Endothelial cell (in vitro differentiated cells): Measurements from ENCODE around the gene CDK5RAP1. TPM values are rescaled to one million over a fixed set of nuclear protein-coding genes. Genes with fewer than 3 reads are reported as not detected.

Experiments
- DNase-seq: peaks from one replicate; pipeline ENCODE4 v3.0.0; 2021; ENCODE audit warnings: low spot score
- H3K27ac Mint-ChIP-seq: one replicate; pipeline ENCODE4 v1.8.0; 2021; ENCODE audit warnings: mixed read lengths, inconsistent platforms; ENCODE audit not compliant: unreplicated experiment
- H3K27me3 Mint-ChIP-seq: one replicate; pipeline ENCODE4 v1.8.0; 2021; ENCODE audit warnings: mild to moderate bottlenecking, moderate library complexity, mixed read lengths, inconsistent platforms; ENCODE audit not compliant: unreplicated experiment
- H3K36me3 Mint-ChIP-seq: one replicate; pipeline ENCODE4 v1.8.0; 2021; ENCODE audit warnings: mild to moderate bottlenecking, low read depth, mixed read lengths, inconsistent platforms; ENCODE audit not compliant: unreplicated experiment
- H3K4me1 Mint-ChIP-seq: one replicate; pipeline ENCODE4 v1.8.0; 2021; ENCODE audit warnings: mild to moderate bottlenecking, mixed read lengths, inconsistent platforms; ENCODE audit not compliant: unreplicated experiment
- H3K4me3 Mint-ChIP-seq: one replicate; pipeline ENCODE4 v1.8.0; 2021; ENCODE audit warnings: mild to moderate bottlenecking, mixed read lengths, inconsistent platforms; ENCODE audit not compliant: unreplicated experiment
- H3K9me3 Mint-ChIP-seq: one replicate; pipeline ENCODE4 v1.8.0; 2021; ENCODE audit warnings: mixed read lengths, inconsistent platforms; ENCODE audit not compliant: unreplicated experiment
- total RNA-seq: library from RNA; stranded (reverse); fragmentation: NEBNext Ultra II Directional; extraction: Animal tissue kit (Norgen Biotek cat#: 25700); gene quantifications from one replicate; pipeline ENCODE4 v1.2.1, GENCODE V29; 2021; ENCODE audit not compliant: unreplicated experiment
- TF ChIP-seq, protein P1 (sequence below): fragments of 200-600 bp; sonication (generic); IDR thresholded peaks from one replicate; pipeline ENCODE4 v1.5.0; 2021; ENCODE audit warnings: antibody characterized with exemption; ENCODE audit not compliant: unreplicated experiment

Gene CDK5RAP1
- total RNA-seq, 1 donor from 2014 or later, result 42.7 TPM

DNA sequence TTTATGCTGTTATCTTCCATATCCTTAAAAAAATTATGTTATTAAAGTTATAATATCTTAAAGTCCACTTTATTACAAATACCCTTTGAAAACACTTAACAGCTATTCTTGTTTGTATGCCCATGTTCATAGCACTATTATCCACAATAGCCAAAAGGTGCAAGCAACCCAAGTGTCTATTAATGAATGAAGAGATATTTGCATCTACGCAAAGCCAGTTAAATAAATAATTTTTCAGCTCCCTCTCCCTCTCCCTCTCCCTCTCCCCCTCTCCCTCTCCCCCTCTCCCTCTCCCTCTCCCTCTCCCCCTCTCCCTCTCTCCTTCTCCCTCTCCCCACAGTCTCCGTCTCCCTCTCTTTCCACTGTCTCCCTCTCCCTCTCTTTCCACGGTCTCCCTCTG lies 13.1 kb downstream of the CDK5RAP1 start:
- Mint-ChIP-seq H3K36me3 (peaks cover 33% of the 10 kb centered on the region), H3K9me3 (peaks cover 3% of the 10 kb centered on the region), H3K4me1 (no peaks in the 10 kb centered on the region), H3K27ac (no peak overlapping the region), H3K4me3 (no peak overlapping the region), H3K27me3 (peaks cover 2% of the 10 kb centered on the region)
- DNase-seq, result no peak
- TF ChIP-seq, protein P1, sequence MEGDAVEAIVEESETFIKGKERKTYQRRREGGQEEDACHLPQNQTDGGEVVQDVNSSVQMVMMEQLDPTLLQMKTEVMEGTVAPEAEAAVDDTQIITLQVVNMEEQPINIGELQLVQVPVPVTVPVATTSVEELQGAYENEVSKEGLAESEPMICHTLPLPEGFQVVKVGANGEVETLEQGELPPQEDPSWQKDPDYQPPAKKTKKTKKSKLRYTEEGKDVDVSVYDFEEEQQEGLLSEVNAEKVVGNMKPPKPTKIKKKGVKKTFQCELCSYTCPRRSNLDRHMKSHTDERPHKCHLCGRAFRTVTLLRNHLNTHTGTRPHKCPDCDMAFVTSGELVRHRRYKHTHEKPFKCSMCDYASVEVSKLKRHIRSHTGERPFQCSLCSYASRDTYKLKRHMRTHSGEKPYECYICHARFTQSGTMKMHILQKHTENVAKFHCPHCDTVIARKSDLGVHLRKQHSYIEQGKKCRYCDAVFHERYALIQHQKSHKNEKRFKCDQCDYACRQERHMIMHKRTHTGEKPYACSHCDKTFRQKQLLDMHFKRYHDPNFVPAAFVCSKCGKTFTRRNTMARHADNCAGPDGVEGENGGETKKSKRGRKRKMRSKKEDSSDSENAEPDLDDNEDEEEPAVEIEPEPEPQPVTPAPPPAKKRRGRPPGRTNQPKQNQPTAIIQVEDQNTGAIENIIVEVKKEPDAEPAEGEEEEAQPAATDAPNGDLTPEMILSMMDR, result no peak

DNA sequence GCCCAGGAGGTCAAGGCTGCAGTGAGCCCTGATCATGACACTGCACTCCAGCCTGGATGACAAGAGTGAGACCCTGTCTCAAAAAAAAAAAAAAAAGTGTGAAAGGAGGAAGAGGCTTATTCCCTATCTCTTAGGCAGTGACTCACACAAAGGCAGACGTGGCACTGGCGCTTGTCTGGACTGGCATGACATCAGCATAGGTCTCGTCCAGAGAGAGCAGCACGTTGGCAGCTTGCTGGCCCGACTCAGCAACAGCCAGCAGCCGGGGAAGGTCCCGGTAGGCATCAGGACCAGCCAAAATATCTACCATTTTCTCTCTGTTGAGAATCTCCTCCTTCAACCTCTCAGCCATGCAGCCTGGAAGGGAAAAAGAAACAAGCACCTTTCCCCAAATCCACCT lies 14.1 kb downstream of the CDK5RAP1 start:
- TF ChIP-seq, protein P1, result no peak
- Mint-ChIP-seq H3K4me3 (no peak overlapping the region), H3K36me3 (peaks cover 26% of the 10 kb centered on the region), H3K4me1 (no peaks in the 10 kb centered on the region), H3K9me3 (peaks cover 3% of the 10 kb centered on the region), H3K27ac (no peak overlapping the region), H3K27me3 (peaks cover 2% of the 10 kb centered on the region)
- no peak for DNase-seq

DNA sequence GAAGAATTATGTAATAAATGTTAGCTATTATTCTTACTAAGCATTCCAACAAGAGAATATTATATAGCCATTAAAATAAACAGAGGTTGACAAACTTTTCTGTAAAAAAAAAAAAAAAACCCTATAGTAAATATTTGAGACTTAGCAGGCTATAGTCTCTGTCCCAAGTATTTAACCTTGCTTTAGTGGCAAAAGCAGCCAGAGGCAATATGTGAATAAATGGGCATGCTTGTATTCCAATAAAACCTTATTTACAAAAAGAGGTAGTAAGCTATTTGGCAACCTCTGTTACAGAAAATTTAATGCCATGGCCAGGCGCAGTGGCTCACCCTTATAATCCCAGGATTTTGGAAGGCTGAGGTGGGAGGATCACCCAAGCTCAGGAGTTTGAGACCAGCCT lies 14.6 kb downstream of the CDK5RAP1 start:
- H3K9me3 Mint-ChIP-seq, result peaks cover 3% of the 10 kb centered on the region
- TF ChIP-seq, protein P1, result no peak
- peaks cover 2% of the 10 kb centered on the region for H3K27me3 Mint-ChIP-seq
- H3K36me3 Mint-ChIP-seq, result peaks cover 25% of the 10 kb centered on the region
- no peaks in the 10 kb centered on the region for H3K4me1 Mint-ChIP-seq
- H3K4me3 Mint-ChIP-seq, result no peak overlapping the region
- H3K27ac Mint-ChIP-seq, result no peak overlapping the region
- DNase-seq, result no peak

DNA sequence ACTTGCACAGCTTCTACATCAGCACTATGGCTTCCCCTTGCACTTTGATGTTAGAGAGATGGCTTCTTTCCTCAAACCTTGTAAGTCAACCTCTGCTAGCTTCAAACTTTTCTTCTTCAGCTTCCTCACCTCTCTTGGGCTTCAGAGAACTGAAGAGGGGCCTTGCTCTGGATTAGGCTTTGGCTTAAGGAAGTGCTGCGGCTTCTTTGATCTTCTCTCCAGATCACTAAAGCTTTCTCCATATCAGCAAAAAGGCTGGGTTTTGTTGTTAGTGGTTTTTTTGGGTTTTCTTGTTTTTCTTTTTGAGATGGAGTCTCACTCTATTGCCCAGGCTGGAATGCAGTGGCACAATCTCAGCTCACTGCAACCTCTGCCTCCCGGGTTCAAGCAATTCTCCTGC lies 24.0 kb downstream of the CDK5RAP1 start:
- TF ChIP-seq, protein P1, result no peak
- H3K27me3 Mint-ChIP-seq, result no peaks in the 10 kb centered on the region
- H3K4me1 Mint-ChIP-seq, result no peaks in the 10 kb centered on the region
- H3K9me3 Mint-ChIP-seq, result no peaks in the 10 kb centered on the region
- no peak for DNase-seq
- peaks cover 36% of the 10 kb centered on the region for H3K36me3 Mint-ChIP-seq
- no peak overlapping the region for H3K27ac Mint-ChIP-seq
- H3K4me3 Mint-ChIP-seq, result no peak overlapping the region

DNA sequence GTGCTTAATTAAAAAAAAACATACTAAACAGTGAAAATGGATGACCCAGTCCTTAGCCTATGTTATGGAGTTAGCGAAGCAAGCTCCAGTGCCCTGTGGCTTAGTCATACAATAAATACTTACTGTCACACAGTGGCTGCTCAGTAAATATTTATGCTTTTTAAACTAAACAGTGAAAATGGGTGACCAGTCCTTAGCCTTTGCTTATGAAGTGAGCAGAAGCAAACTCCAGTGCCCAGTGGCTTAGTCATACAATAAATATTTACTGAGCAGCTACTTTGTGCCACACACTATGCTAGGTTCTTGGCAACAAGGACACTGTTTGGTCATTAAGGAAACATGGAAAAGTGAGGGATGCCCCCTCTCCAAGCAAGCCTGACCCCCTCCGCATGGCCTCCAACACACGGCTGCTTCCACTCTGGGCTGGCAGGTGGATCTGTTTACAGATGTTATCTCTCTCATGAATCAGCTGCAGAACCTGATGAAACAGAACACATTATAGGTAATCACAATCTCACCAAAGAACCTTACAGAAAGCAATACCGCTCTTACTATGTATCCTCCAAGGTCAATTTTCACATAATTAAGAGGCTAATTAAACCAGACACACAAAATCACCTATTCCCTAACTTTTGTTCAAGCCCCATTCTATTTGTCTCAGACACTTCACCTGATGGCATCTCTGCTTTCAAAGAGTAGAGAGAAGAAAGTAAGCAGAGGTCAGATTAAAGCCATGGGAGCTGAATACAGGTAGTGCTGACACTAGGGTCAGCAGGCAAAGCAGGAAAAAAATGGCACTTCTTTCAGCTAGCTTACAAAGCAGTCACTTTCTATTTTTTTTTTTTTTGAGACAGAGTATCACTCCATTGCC lies 27.3 kb downstream of the CDK5RAP1 start:
- H3K4me1 Mint-ChIP-seq, result no peaks in the 10 kb centered on the region
- no peak overlapping the region for H3K27ac Mint-ChIP-seq
- no peaks in the 10 kb centered on the region for H3K27me3 Mint-ChIP-seq
- peaks cover 31% of the 10 kb centered on the region for H3K36me3 Mint-ChIP-seq
- peak overlapping the region; percentile 7 for H3K4me3 Mint-ChIP-seq
- TF ChIP-seq, protein P1, result no peak
- no peaks in the 10 kb centered on the region for H3K9me3 Mint-ChIP-seq
- no peak for DNase-seq
